GM18873 (cell line): ENCODE data around the gene ZNF581.

Experiments used
- ATAC-seq: cut with Tn5 transposase; IDR thresholded peaks from one replicate; pipeline ENCODE4 v1.9.1; 2021; ENCODE audit warnings: mild to moderate bottlenecking, moderate library complexity, moderate number of reproducible peaks; ENCODE audit not compliant: unreplicated experiment, low FRiP score

Gene ZNF581

GRCh38 chr19:55609326-55609725 lies 34.1 kb upstream of the ZNF581 start:
- ATAC-seq: no peak

- no peak for ATAC-seq
Measured at GRCh38 chr19:55611300-55611982, 32.0 kb upstream of the ZNF581 start.

DNA sequence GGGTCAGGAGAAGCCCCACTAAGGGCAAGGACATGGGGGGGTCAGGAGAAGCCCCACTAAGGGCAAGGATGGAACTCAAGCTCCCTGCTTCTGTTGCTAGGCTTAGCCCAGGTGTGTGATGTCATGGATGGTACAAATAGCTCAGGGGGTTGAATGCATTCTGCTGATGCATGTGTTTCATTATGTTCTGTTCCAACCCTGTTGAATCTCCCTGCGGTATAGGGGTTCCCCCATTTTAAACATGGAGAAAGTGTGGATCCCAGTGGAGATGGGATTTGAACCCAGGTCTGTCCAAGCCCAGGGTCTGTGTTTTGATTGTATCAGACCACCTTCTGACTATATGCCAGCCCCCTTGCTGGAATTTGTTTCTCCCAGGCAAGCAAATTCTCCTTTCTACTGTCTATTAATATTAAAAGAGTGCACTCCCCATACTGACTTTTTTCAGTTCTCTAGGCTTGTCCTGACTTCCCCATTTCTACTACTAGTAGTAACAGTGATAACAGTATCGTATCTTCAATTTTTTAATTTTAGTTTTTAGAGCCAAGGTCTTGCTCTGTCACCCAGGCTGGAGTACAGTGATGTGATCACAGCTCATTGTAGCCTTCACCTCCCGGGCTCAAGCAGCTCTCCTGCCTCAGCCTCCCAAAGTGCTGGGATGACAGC lies 31.3 kb upstream of the ZNF581 start:
- ATAC-seq: no peak

GRCh38 chr19:55613396-55613795 lies 30.1 kb upstream of the ZNF581 start:
- no peak for ATAC-seq

GRCh38 chr19:55613930-55614710 lies 29.3 kb upstream of the ZNF581 start:
- no peak for ATAC-seq

- no peak for ATAC-seq
Measured at GRCh38 chr19:55614711-55615542, 28.5 kb upstream of the ZNF581 start.

DNA sequence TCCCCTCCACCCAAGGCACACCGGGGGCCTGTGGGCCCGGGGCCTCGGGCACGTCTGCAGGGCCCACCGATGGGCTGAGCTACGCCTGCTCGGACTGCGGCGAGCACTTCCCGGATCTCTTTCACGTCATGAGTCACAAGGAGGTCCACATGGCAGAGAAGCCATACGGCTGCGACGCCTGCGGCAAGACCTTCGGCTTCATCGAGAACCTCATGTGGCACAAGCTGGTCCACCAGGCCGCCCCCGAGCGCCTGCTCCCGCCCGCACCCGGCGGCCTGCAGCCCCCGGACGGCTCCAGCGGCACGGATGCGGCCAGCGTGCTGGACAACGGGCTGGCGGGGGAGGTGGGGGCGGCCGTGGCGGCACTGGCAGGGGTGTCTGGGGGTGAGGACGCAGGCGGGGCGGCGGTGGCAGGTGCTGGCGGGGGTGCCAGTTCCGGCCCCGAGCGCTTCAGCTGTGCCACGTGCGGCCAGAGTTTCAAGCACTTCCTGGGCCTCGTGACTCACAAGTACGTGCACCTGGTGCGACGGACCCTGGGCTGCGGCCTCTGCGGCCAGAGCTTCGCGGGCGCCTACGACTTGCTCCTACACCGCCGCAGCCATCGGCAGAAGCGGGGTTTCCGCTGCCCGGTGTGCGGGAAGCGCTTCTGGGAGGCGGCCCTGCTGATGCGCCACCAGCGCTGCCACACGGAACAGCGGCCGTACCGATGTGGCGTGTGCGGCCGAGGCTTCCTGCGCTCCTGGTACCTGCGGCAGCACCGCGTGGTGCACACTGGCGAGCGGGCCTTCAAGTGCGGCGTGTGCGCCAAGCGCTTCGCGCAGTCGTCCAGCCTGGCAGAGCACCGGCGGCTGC lies 27.7 kb upstream of the ZNF581 start:
- ATAC-seq: no peak

- ATAC-seq: no peak
Measured at GRCh38 chr19:55616395-55616875, 27.0 kb upstream of the ZNF581 start.

GRCh38 chr19:55617426-55617825 lies 26.0 kb upstream of the ZNF581 start:
- no peak for ATAC-seq

GRCh38 chr19:55618426-55618825 lies 25.0 kb upstream of the ZNF581 start:
- no peak for ATAC-seq

DNA sequence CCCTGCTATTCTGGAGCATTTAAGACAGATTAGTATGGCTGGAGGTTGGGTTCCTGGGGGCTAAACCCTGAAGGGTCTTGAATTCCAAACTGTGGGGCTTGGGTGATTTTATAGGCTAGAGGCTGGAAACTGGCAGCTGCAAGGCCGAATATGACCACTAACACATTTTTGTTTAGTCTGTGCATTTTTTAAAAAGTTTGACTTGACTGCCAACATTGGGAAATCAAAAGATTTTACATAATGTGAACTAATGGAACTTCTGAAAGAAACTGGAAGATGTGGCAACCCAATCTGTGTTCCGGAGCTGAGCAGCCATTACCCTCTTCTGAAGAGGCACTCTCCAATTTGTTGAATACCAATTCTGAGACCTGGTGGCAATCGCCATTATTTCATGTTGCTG lies 24.2 kb upstream of the ZNF581 start:
- ATAC-seq: no peak

- no peak for ATAC-seq
Measured at GRCh38 chr19:55620410-55621204, 22.8 kb upstream of the ZNF581 start.

GRCh38 chr19:55621205-55621672 lies 22.2 kb upstream of the ZNF581 start:
- ATAC-seq: no peak

GRCh38 chr19:55621673-55622231 lies 21.7 kb upstream of the ZNF581 start:
- ATAC-seq: no peak

DNA sequence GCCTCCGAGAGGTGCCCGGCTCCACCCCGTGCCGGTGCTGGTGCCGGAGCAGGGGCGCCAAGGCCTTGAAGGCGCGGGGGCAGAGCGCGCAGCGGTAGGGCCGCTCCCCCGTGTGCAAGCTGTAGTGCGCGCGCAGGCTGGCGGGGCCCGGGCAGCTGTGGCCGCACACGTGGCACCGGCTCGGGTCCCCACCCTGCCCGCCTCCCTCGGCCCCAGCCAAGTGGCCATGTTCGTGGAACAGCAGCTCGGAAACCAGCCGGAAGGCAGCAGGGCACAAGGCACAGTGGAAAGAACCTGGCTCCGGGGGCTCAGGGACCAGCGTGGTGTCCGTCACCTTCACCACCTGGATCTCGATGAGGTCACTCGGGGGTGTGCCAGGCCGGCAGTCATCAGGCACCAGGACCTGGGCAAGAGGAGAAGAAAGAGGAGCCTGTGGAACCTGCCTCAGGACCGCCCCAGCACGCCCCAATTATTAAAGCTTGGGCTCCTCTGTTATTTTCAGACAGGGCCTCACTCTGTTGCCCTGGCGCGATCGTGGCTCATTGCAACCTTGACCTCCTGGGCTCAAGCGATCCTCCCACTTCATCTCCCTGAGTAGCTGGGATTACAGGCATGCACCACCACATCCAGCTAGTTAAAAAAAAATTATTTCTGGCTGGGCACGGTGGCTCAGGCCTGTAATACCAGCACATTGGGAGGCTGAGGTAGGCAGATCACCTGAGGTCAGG lies 21.0 kb upstream of the ZNF581 start:
- no peak for ATAC-seq

- ATAC-seq: no peak
Measured at GRCh38 chr19:55623130-55623529, 20.3 kb upstream of the ZNF581 start.

DNA sequence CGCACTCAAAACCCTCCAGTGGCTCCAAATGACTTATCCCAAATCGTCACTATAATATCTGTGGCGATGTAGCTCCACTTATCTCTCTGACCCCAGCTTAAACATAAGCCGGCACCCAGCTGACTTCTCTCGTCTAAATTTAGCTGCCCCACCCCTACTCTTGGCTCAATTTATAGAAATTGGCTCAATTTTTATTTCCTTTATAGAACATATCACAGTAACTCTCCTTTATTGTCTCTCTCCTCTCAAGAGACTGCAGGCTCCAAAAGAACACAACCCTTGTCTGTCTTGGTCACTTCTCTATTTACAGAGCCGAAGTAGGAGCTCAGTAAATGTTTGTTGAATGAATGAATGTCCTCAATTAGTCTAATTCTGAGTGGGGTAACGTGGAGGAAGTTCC lies 19.9 kb upstream of the ZNF581 start:
- no peak for ATAC-seq
